Measurements from ENCODE around the gene DNER. TPM values are rescaled to one million over a fixed set of nuclear protein-coding genes. Genes with fewer than 3 reads are reported as not detected.

Gene DNER
- total RNA-seq, 1 experiment from 2014 or later = 88.7 TPM

- Histone ChIP-seq H3K36me3 (peaks cover 4% of the 10 kb centered on the region; the same call in 1 of the 2 replicates), H3K27me3 (no peaks in the 10 kb centered on the region), H3K9me3 (no peaks in the 10 kb centered on the region), H3K4me3 (no peak overlapping the region)
- DNase-seq = no peak
Measured at GRCh38 chr2:229654437-229654836, 59.9 kb downstream of the DNER start.

GRCh38 chr2:229653531-229653930 is 60.8 kb downstream of the DNER start:
- H3K9me3 ChIP-seq = no peaks in the 10 kb centered on the region
- no peaks in the 10 kb centered on the region for H3K27me3 ChIP-seq
- H3K36me3 ChIP-seq = peaks cover 4% of the 10 kb centered on the region; the same call in 1 of the 2 replicates
- H3K4me3 ChIP-seq = no peak overlapping the region
- DNase-seq = no peak

- Histone ChIP-seq H3K36me3 (peaks cover 4% of the 10 kb centered on the region; the same call in 1 of the 2 replicates), H3K27me3 (no peaks in the 10 kb centered on the region), H3K9me3 (no peaks in the 10 kb centered on the region), H3K4me3 (no peak overlapping the region)
- no peak for DNase-seq
Measured at GRCh38 chr2:229652796-229653195, 61.6 kb downstream of the DNER start.

GRCh38 chr2:229650901-229651300 is 63.5 kb downstream of the DNER start:
- Histone ChIP-seq H3K27me3 (no peaks in the 10 kb centered on the region), H3K36me3 (peaks cover 4% of the 10 kb centered on the region; the same call in 1 of the 2 replicates)

GRCh38 chr2:229650059-229650458 is 64.3 kb downstream of the DNER start:
- Histone ChIP-seq H3K4me3 (no peak overlapping the region), H3K9me3 (no peaks in the 10 kb centered on the region), H3K36me3 (peaks cover 4% of the 10 kb centered on the region; the same call in 1 of the 2 replicates), H3K27me3 (no peaks in the 10 kb centered on the region)
- no peak for DNase-seq

More at GRCh38 chr2:229650901-229651300, 63.5 kb downstream of the DNER start:
- no peak overlapping the region for H3K4me3 ChIP-seq
- no peaks in the 10 kb centered on the region for H3K9me3 ChIP-seq
- no peak for DNase-seq

- no peaks in the 10 kb centered on the region for H3K9me3 ChIP-seq
- H3K27me3 ChIP-seq = no peaks in the 10 kb centered on the region
- DNase-seq = no peak
- no peak overlapping the region for H3K4me3 ChIP-seq
- peaks cover 5% of the 10 kb centered on the region for H3K36me3 ChIP-seq
Measured at GRCh38 chr2:229646186-229646723, 68.1 kb downstream of the DNER start.

GRCh38 chr2:229642371-229642770 is 72.0 kb downstream of the DNER start:
- DNase-seq = peak; percentile 88
- no peak overlapping the region for H3K4me3 ChIP-seq
- no peaks in the 10 kb centered on the region; the same call in 1 of the 2 replicates for H3K27me3 ChIP-seq
- H3K9me3 ChIP-seq = no peaks in the 10 kb centered on the region
- peaks cover 10% of the 10 kb centered on the region for H3K36me3 ChIP-seq

GRCh38 chr2:229641676-229642075 is 72.7 kb downstream of the DNER start:
- DNase-seq = no peak
- Histone ChIP-seq H3K4me3 (no peak overlapping the region), H3K9me3 (no peaks in the 10 kb centered on the region), H3K27me3 (no peaks in the 10 kb centered on the region; the same call in 1 of the 2 replicates), H3K36me3 (peaks cover 10% of the 10 kb centered on the region)

- H3K4me3 ChIP-seq = no peak overlapping the region
- H3K27me3 ChIP-seq = no peaks in the 10 kb centered on the region; the same call in 1 of the 2 replicates
- no peak for DNase-seq
- H3K9me3 ChIP-seq = no peaks in the 10 kb centered on the region
- H3K36me3 ChIP-seq = peaks cover 10% of the 10 kb centered on the region
Measured at GRCh38 chr2:229640636-229641035, 73.7 kb downstream of the DNER start.

- no peak overlapping the region for H3K4me3 ChIP-seq
- peaks cover 5% of the 10 kb centered on the region for H3K36me3 ChIP-seq
- DNase-seq = no peak
- H3K27me3 ChIP-seq = no peaks in the 10 kb centered on the region; the same call in 1 of the 2 replicates
- no peaks in the 10 kb centered on the region for H3K9me3 ChIP-seq
Measured at GRCh38 chr2:229636571-229636970, 77.8 kb downstream of the DNER start.

GRCh38 chr2:229635371-229635680 is 79.0 kb downstream of the DNER start:
- no peaks in the 10 kb centered on the region; the same call in 1 of the 2 replicates for H3K36me3 ChIP-seq
- H3K27me3 ChIP-seq = no peaks in the 10 kb centered on the region; the same call in 1 of the 2 replicates
- H3K9me3 ChIP-seq = no peaks in the 10 kb centered on the region
- no peak overlapping the region for H3K4me3 ChIP-seq
- no peak for DNase-seq

GRCh38 chr2:229634601-229635370 is 79.6 kb downstream of the DNER start:
- Histone ChIP-seq H3K4me3 (no peak overlapping the region), H3K27me3 (no peaks in the 10 kb centered on the region; the same call in 1 of the 2 replicates), H3K36me3 (no peaks in the 10 kb centered on the region), H3K9me3 (no peaks in the 10 kb centered on the region)
- no peak for DNase-seq

GRCh38 chr2:229633556-229633955 is 80.8 kb downstream of the DNER start:
- Histone ChIP-seq H3K36me3 (no peaks in the 10 kb centered on the region), H3K9me3 (no peaks in the 10 kb centered on the region), H3K4me3 (no peak overlapping the region), H3K27me3 (no peaks in the 10 kb centered on the region; the same call in 1 of the 2 replicates)
- no peak for DNase-seq

- no peak for DNase-seq
Measured at GRCh38 chr2:229629039-229629438, 85.3 kb downstream of the DNER start.

GRCh38 chr2:229627728-229628127 is 86.6 kb downstream of the DNER start:
- no peak overlapping the region for H3K4me3 ChIP-seq
- H3K36me3 ChIP-seq = no peaks in the 10 kb centered on the region; the same call in 1 of the 2 replicates
- H3K9me3 ChIP-seq = no peaks in the 10 kb centered on the region
- no peak for DNase-seq
- H3K27me3 ChIP-seq = no peaks in the 10 kb centered on the region

More at GRCh38 chr2:229629039-229629438, 85.3 kb downstream of the DNER start:
- H3K4me3 ChIP-seq = no peak overlapping the region
- H3K36me3 ChIP-seq = no peaks in the 10 kb centered on the region; the same call in 1 of the 2 replicates
- no peaks in the 10 kb centered on the region for H3K9me3 ChIP-seq
- H3K27me3 ChIP-seq = no peaks in the 10 kb centered on the region

- Histone ChIP-seq H3K27me3 (no peaks in the 10 kb centered on the region), H3K4me3 (no peak overlapping the region), H3K36me3 (peaks cover 9% of the 10 kb centered on the region), H3K9me3 (no peaks in the 10 kb centered on the region)
- DNase-seq = peak; percentile 76
Measured at GRCh38 chr2:229622495-229623355, 91.6 kb downstream of the DNER start.

- DNase-seq = peak; percentile 23
- no peaks in the 10 kb centered on the region for H3K9me3 ChIP-seq
- H3K27me3 ChIP-seq = no peaks in the 10 kb centered on the region
- H3K36me3 ChIP-seq = peaks cover 9% of the 10 kb centered on the region
- H3K4me3 ChIP-seq = no peak overlapping the region
Measured at GRCh38 chr2:229620759-229621158, 93.6 kb downstream of the DNER start.

Data from MG63 (cell line).